Measurements from ENCODE around the gene DIS3L2.
"Not testable (repeated sequence)": the region's sequence is repeated elsewhere in the genome, so short reads cannot be mapped to it uniquely, and the experiment has no call there.

- TF ChIP-seq POLR2AphosphoS5 (IDR thresholded peaks at IDR 0.05; ENCODE audit: low read depth); CREB1 (CRISPR knock-in tag; IDR thresholded peaks at IDR 0.05; ENCODE audit: low read depth); STAT1 (IDR thresholded peaks at IDR 0.05; ENCODE audit: unreplicated experiment); EZH2 (IDR thresholded peaks at IDR 0.05; ENCODE audit: low read depth, unreplicated experiment); ZNF331 (CRISPR knock-in tag; IDR thresholded peaks at IDR 0.05; ENCODE audit: low read depth); EZH2phosphoT487 (IDR thresholded peaks at IDR 0.05; ENCODE audit: unreplicated experiment); NANOG (IDR thresholded peaks at IDR 0.05; ENCODE audit: borderline replicate concordance): not testable (repeated sequence)
- TF ChIP-seq, protein P1, sequence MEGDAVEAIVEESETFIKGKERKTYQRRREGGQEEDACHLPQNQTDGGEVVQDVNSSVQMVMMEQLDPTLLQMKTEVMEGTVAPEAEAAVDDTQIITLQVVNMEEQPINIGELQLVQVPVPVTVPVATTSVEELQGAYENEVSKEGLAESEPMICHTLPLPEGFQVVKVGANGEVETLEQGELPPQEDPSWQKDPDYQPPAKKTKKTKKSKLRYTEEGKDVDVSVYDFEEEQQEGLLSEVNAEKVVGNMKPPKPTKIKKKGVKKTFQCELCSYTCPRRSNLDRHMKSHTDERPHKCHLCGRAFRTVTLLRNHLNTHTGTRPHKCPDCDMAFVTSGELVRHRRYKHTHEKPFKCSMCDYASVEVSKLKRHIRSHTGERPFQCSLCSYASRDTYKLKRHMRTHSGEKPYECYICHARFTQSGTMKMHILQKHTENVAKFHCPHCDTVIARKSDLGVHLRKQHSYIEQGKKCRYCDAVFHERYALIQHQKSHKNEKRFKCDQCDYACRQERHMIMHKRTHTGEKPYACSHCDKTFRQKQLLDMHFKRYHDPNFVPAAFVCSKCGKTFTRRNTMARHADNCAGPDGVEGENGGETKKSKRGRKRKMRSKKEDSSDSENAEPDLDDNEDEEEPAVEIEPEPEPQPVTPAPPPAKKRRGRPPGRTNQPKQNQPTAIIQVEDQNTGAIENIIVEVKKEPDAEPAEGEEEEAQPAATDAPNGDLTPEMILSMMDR (conservative IDR thresholded peaks at IDR 0.05; ENCODE audit: low read depth in 2 of 2): not testable (repeated sequence)
- TF ChIP-seq, protein P2, sequence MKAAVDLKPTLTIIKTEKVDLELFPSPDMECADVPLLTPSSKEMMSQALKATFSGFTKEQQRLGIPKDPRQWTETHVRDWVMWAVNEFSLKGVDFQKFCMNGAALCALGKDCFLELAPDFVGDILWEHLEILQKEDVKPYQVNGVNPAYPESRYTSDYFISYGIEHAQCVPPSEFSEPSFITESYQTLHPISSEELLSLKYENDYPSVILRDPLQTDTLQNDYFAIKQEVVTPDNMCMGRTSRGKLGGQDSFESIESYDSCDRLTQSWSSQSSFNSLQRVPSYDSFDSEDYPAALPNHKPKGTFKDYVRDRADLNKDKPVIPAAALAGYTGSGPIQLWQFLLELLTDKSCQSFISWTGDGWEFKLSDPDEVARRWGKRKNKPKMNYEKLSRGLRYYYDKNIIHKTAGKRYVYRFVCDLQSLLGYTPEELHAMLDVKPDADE (IDR thresholded peaks at IDR 0.05): not testable (repeated sequence)
Measured at GRCh38 chr2:232313645-232314044, 352.1 kb downstream of the DIS3L2 start.
